D721Med (cell line): ENCODE results near the gene TNIK.

ENCODE experiments used
- DNase-seq: peaks from one replicate; pipeline ENCODE4 v3.0.0; 2011; ENCODE audit warnings: low spot score; ENCODE audit not compliant: insufficient read length
- FAIRE-seq: peaks from 2 replicates; lab custom pipeline; 2011; peaks lifted over from hg19 to GRCh38; lab: Jason Lieb, UNC
- TF ChIP-seq, protein P1 (sequence below): IDR thresholded peaks from 2 replicates; pipeline ENCODE4 v1.5.1; 2012; ENCODE audit warnings: mild to moderate bottlenecking, control low read depth; ENCODE audit not compliant: insufficient read depth; ENCODE audit errors: missing control alignments

TNIK gene

DNA sequence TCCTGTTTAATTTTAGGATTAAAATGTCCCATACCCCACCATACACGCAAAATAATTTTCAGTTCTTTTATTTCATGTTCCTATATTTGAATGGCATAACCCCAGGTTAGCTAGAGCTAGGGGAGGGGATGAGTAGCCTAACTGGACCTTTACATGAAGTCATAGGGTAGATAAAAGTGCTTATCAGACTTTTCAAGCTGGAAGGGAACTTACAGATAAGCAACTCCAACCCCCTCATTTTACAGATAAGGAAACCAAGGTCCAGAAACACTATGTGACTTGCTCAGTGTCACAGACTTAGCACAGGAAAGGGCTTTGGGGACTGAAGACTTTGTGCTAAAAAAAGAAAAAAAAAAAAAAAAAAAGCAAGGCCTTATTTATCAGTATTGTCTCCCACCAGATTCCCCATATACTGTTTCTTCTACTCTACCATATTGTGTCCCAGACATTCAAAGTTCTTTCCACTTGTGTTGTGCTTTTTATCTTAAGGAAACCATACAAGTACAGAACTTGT, 10.6 kb upstream of the TNIK start:
- DNase-seq: no peak
- FAIRE-seq: no peak
- TF ChIP-seq, protein P1, sequence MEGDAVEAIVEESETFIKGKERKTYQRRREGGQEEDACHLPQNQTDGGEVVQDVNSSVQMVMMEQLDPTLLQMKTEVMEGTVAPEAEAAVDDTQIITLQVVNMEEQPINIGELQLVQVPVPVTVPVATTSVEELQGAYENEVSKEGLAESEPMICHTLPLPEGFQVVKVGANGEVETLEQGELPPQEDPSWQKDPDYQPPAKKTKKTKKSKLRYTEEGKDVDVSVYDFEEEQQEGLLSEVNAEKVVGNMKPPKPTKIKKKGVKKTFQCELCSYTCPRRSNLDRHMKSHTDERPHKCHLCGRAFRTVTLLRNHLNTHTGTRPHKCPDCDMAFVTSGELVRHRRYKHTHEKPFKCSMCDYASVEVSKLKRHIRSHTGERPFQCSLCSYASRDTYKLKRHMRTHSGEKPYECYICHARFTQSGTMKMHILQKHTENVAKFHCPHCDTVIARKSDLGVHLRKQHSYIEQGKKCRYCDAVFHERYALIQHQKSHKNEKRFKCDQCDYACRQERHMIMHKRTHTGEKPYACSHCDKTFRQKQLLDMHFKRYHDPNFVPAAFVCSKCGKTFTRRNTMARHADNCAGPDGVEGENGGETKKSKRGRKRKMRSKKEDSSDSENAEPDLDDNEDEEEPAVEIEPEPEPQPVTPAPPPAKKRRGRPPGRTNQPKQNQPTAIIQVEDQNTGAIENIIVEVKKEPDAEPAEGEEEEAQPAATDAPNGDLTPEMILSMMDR: no peak

DNA sequence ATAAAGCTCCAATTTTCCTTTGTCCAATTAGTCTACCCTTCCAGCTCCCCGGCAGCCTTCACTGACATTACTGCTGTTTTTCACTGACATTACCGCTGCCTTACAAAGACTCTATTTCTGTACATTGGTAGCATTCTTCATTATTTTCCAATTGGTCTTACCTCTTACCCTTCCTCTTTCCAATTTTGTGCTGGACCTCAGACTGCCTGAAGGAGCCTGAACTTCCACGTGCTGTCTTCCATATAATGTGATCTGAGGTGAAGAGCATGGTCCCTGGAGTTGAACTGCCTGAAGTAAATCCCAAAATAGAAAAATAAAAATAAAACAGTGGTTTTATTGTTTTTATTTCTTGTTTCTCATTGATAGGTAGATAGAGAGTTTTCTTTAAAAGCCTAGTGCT, 9.2 kb upstream of the TNIK start:
- FAIRE-seq (no peak), DNase-seq (no peak)
- TF ChIP-seq, protein P1: no peak

DNA sequence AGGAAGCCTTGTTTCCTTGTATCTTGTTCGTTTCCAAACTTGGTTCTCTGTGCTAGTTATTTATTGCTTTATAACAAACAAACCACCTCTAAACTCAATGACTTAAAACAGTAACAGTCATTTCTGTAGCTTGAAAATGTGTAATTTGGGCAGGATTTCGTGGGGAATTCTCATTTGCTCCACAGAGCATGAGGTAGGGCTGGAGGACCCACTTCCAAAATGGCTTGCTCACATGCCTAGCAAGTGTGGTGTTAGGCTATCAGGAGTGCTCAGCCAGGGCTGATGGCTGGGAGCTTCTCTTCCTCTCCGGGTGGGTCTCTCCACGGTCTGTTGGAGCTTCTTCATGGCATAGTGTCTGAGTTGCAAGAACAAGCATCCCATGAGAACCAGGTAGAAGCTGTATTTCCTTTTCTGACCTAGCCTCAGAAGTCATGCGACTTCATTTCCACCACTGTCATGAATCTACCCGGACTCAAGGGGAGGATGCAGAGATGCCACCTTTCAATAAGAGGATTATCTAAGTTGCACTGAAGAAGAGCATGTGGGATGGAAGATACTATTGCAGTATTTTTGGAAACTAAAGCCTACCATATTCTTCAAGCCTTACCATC, 8.2 kb upstream of the TNIK start:
- DNase-seq (no peak), FAIRE-seq (no peak)
- TF ChIP-seq, protein P1: no peak

DNA sequence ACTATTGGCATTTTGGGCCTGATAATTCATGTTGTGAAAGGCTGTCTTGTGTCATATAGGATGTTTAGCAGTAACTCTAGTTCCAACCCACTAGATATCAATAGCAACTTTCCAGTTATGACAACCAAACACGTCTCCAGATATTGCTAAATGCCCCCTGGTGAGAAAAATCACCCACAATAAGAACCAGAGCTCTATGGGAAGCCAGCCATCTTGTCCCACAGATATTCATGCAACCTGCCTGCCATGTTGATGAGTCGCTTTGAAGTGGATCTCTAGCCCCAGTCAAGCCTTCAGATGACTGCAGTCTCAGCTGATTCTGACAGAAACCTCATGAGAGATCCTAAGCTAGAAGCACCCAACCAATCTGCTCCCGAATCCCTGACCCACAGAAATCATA, 5.6 kb upstream of the TNIK start:
- TF ChIP-seq, protein P1: no peak
- FAIRE-seq: no peak
- no peak for DNase-seq

DNA sequence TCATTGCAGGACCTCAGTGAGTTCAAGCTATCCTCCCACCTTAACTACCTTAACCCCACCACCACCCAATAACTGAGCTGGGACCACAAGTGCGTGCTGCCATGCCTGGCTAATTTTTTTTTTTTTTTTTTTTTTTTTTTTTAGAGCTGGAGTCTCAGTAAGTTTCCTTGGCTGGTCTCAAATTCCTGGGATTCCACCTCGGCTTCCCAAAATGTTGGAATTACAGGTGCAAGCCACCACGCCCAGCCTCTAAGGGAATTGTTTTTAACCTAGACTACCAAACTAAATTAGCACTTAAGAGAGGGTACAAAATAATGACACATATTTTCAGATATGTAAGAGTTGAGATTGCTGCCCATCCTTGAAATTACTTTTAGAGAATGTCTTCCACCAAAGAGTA, 4.3 kb upstream of the TNIK start:
- DNase-seq: no peak
- TF ChIP-seq, protein P1: no peak
- FAIRE-seq: no peak

DNA sequence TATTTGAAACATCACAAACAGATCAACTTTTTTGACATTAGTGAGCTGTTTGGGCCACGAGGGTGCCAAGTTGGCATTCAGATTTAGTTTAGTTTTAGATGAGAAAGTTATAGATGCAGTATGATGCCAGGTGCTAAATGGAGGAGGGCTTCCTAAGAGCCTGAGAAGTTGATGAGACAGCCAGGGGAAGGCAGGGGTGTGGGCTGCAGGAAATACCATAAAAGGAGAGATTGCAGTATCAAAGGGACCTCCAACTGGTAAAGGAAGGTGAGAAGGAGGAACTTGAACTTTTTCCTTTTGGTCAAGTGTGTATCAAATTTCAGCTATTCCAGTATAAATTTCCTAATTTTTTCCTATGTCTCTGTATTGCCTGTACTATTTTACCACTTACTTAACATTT, 2.0 kb upstream of the TNIK start:
- FAIRE-seq (no peak), DNase-seq (no peak)
- TF ChIP-seq, protein P1: no peak

DNA sequence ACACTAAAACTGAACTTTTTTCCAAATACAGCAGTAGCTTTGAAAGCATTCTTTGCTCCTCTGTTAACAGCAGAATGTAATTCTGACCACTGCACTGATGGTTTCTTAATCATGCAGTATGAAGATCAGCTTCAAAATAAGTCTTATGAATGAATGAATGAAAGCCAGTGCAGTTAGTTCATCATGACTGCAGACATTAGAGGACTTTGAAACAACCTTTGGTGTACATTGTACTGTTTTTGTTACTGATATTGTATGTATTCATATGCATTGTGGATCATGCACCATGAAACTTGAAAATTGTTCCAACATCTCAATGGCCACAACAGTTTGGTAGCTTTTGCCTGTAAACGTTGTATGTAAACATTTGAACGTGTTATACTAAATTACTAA, 1.3 kb upstream of the TNIK start:
- TF ChIP-seq, protein P1: no peak
- FAIRE-seq: no peak
- DNase-seq: no peak
